Activated naive CD4-positive, alpha-beta T cell treated with anti-CD3 and anti-CD28 coated beads for 36 hours (primary cell): ENCODE data around the gene SECTM1. TPM values are rescaled to one million over a fixed set of nuclear protein-coding genes. Genes with fewer than 3 reads are reported as not detected.

Experiments
- CTCF ChIA-PET: fragments of 350-600 bp; sonication (Branson Sonifier 250); formaldehyde crosslinking; loops from one replicate; lab custom pipeline; 2021; ENCODE audit warnings: antibody characterized with exemption; lab: Charles Lee
- DNase-seq: peaks from one replicate; pipeline ENCODE4 v3.0.0-alpha.2; 2020
- H3K27ac Mint-ChIP-seq: one replicate; pipeline ENCODE4 v1.8.0; 2021; ENCODE audit warnings: mild to moderate bottlenecking, mixed read lengths
- H3K27me3 Mint-ChIP-seq: one replicate; pipeline ENCODE4 v1.8.0; 2021; ENCODE audit warnings: low read depth, mixed read lengths
- H3K36me3 Mint-ChIP-seq: one replicate; pipeline ENCODE4 v1.8.0; 2021; ENCODE audit warnings: low read depth, mixed read lengths
- H3K4me1 Mint-ChIP-seq: one replicate; pipeline ENCODE4 v1.8.0; 2021; ENCODE audit warnings: low read depth, mixed read lengths
- H3K4me3 Mint-ChIP-seq: one replicate; pipeline ENCODE4 v1.8.0; 2021; ENCODE audit warnings: mild to moderate bottlenecking, moderate library complexity, mixed read lengths
- H3K9me3 Mint-ChIP-seq: one replicate; pipeline ENCODE4 v1.8.0; 2021; ENCODE audit warnings: mixed read lengths
- intact Hi-C: fragments of 100-400 bp; cut with micrococcal nuclease; formaldehyde crosslinking; loops from one replicate; pipeline ENCODE4 v1.15.1; 2023
- total RNA-seq, 2 experiments: library from RNA; stranded (reverse); gene quantifications; one replicate each; pipeline ENCODE4 v1.2.3, GENCODE V29; 2021

The SECTM1 gene
- total RNA-seq, 2 experiments from 2014 or later = 2.8 to 3.8 TPM

- peaks cover 42% of the 10 kb centered on the region for H3K4me1 Mint-ChIP-seq
- DNase-seq = peak; percentile 93
- H3K4me3 Mint-ChIP-seq = peak overlapping the region; percentile 79
- CTCF ChIA-PET = interaction anchor here (0.6 to 2.4 kb wide), 11 partner anchors 11 to 591 kb away, joined by 3 to 60 read pairs (median 3); no protein-coding TSS in a partner anchor
- peaks cover 20% of the 10 kb centered on the region for H3K36me3 Mint-ChIP-seq
- H3K27ac Mint-ChIP-seq = peak overlapping the region; percentile 97
- peaks cover 2% of the 10 kb centered on the region for H3K9me3 Mint-ChIP-seq
- intact Hi-C loops = loop anchor here (1.0 to 2.0 kb wide), 3 partner anchors 24 to 84 kb away; no protein-coding TSS in a partner anchor
- H3K27me3 Mint-ChIP-seq = no peaks in the 10 kb centered on the region
Measured at GRCh38 chr17:82320956-82321927, 12.3 kb downstream of the SECTM1 start.

GRCh38 chr17:82320140-82320840 is 13.3 kb downstream of the SECTM1 start:
- Mint-ChIP-seq H3K27me3 (no peaks in the 10 kb centered on the region), H3K4me3 (peak overlapping the region; percentile 29), H3K9me3 (peaks cover 2% of the 10 kb centered on the region), H3K27ac (peak overlapping the region; percentile 97), H3K4me1 (peaks cover 45% of the 10 kb centered on the region), H3K36me3 (peaks cover 29% of the 10 kb centered on the region)
- CTCF ChIA-PET = interaction anchor here (0.6 to 2.4 kb wide), 6 partner anchors 17 to 591 kb away, joined by 3 to 60 read pairs (median 3); no protein-coding TSS in a partner anchor
- intact Hi-C loops = loop anchor here (2.0 kb wide), 1 partner anchor 83 kb away; no protein-coding TSS in a partner anchor
- no peak for DNase-seq

GRCh38 chr17:82319619-82320062 is 13.9 kb downstream of the SECTM1 start:
- Mint-ChIP-seq H3K27ac (no peak overlapping the region), H3K9me3 (peaks cover 2% of the 10 kb centered on the region), H3K27me3 (no peaks in the 10 kb centered on the region), H3K4me3 (peak overlapping the region; percentile 12), H3K36me3 (peaks cover 30% of the 10 kb centered on the region), H3K4me1 (peaks cover 38% of the 10 kb centered on the region)
- intact Hi-C loops = loop anchor here (2.0 to 10.0 kb wide), 2 partner anchors 83 to 735 kb away; no protein-coding TSS in a partner anchor
- DNase-seq = no peak
- CTCF ChIA-PET = interaction anchor here (0.6 kb wide), 2 partner anchors 68 to 230 kb away, joined by 3 read pairs; no protein-coding TSS in a partner anchor

- Mint-ChIP-seq H3K4me1 (peaks cover 34% of the 10 kb centered on the region), H3K27ac (no peak overlapping the region), H3K27me3 (no peaks in the 10 kb centered on the region), H3K36me3 (peaks cover 34% of the 10 kb centered on the region), H3K4me3 (no peak overlapping the region), H3K9me3 (peaks cover 2% of the 10 kb centered on the region)
- CTCF ChIA-PET = interaction anchor here (0.6 kb wide), 2 partner anchors 67 to 229 kb away, joined by 3 read pairs; no protein-coding TSS in a partner anchor
- intact Hi-C loops = loop anchor here (10.0 kb wide), 1 partner anchor 736 kb away; no protein-coding TSS in a partner anchor
- DNase-seq = no peak
Measured at GRCh38 chr17:82318772-82319606, 14.6 kb downstream of the SECTM1 start.

- Mint-ChIP-seq H3K36me3 (peaks cover 39% of the 10 kb centered on the region), H3K9me3 (peaks cover 2% of the 10 kb centered on the region), H3K4me3 (no peak overlapping the region), H3K27ac (no peak overlapping the region), H3K27me3 (no peaks in the 10 kb centered on the region), H3K4me1 (peaks cover 32% of the 10 kb centered on the region)
- intact Hi-C loops = loop anchor here (10.0 kb wide), 1 partner anchor 737 kb away; no protein-coding TSS in a partner anchor
- no peak for DNase-seq
- CTCF ChIA-PET = interaction anchor here (0.7 to 5.1 kb wide), 2 partner anchors 18 to 82 kb away, joined by 3 to 49 read pairs; no protein-coding TSS in a partner anchor
Measured at GRCh38 chr17:82318169-82318498, 15.4 kb downstream of the SECTM1 start.

GRCh38 chr17:82317394-82318168 is 16.0 kb downstream of the SECTM1 start, which contains the start of gene CD7:
CD7 (minus strand) TSS chr17:82317608; CDS start chr17:82317495, 113 bp downstream.
- peak; percentile 79 for DNase-seq
- peaks cover 2% of the 10 kb centered on the region for H3K9me3 Mint-ChIP-seq
- intact Hi-C loops = loop anchor here (1.0 to 10.0 kb wide), 3 partner anchors 11 to 737 kb away; partner anchors contain the start of gene CSNK1D
- H3K4me3 Mint-ChIP-seq = no peak within 1 kb of the TSS
- H3K27me3 Mint-ChIP-seq = no peaks in the 10 kb centered on the region
- peaks cover 39% of the 10 kb centered on the region for H3K36me3 Mint-ChIP-seq
- H3K4me1 Mint-ChIP-seq = peaks cover 27% of the 10 kb centered on the region
- H3K27ac Mint-ChIP-seq = no peak within 1 kb of the TSS
- CTCF ChIA-PET = interaction anchor here (0.7 to 5.1 kb wide), 3 partner anchors 14 to 82 kb away, joined by 3 to 49 read pairs (median 6); no protein-coding TSS in a partner anchor

GRCh38 chr17:82316651-82317393 is 16.7 kb downstream of the SECTM1 start:
- intact Hi-C loops = loop anchor here (1.0 to 10.0 kb wide), 3 partner anchors 11 to 738 kb away; partner anchors contain the start of gene CSNK1D
- Mint-ChIP-seq H3K36me3 (peaks cover 34% of the 10 kb centered on the region), H3K27ac (no peak overlapping the region), H3K4me3 (no peak overlapping the region), H3K4me1 (peaks cover 23% of the 10 kb centered on the region), H3K27me3 (no peaks in the 10 kb centered on the region), H3K9me3 (peaks cover 2% of the 10 kb centered on the region)
- DNase-seq = peak; percentile 44
- CTCF ChIA-PET = interaction anchor here (0.5 to 5.1 kb wide), 3 partner anchors 13 to 112 kb away, joined by 5 to 49 read pairs (median 6); no protein-coding TSS in a partner anchor

GRCh38 chr17:82315703-82316358 is 17.7 kb downstream of the SECTM1 start:
- CTCF ChIA-PET = interaction anchor here (5.1 kb wide), 1 partner anchor 15 kb away, joined by 49 read pairs; no protein-coding TSS in a partner anchor
- Mint-ChIP-seq H3K36me3 (peaks cover 34% of the 10 kb centered on the region), H3K4me3 (no peak overlapping the region), H3K27ac (no peak overlapping the region), H3K9me3 (peaks cover 2% of the 10 kb centered on the region), H3K4me1 (peaks cover 18% of the 10 kb centered on the region), H3K27me3 (no peaks in the 10 kb centered on the region)
- DNase-seq = peak; percentile 66
- intact Hi-C loops = loop anchor here (2.0 to 10.0 kb wide), 2 partner anchors 43 to 739 kb away; partner anchors contain the start of gene CSNK1D

- peaks cover 34% of the 10 kb centered on the region for H3K36me3 Mint-ChIP-seq
- no peak overlapping the region for H3K27ac Mint-ChIP-seq
- DNase-seq = no peak
- CTCF ChIA-PET = interaction anchor here (5.1 kb wide), 1 partner anchor 15 kb away, joined by 49 read pairs; no protein-coding TSS in a partner anchor
- H3K4me1 Mint-ChIP-seq = peaks cover 10% of the 10 kb centered on the region
- peaks cover 2% of the 10 kb centered on the region for H3K9me3 Mint-ChIP-seq
- no peak overlapping the region for H3K4me3 Mint-ChIP-seq
- no peaks in the 10 kb centered on the region for H3K27me3 Mint-ChIP-seq
- intact Hi-C loops = loop anchor here (10.0 kb wide), 1 partner anchor 740 kb away; no protein-coding TSS in a partner anchor
Measured at GRCh38 chr17:82314727-82315605, 18.6 kb downstream of the SECTM1 start.
